ENCODE data around the gene SLC35D2.

The SLC35D2 gene

GRCh38 chr9:96417661-96418082 lies 34.2 kb upstream of the SLC35D2 start:
- TF ChIP-seq, protein P1, sequence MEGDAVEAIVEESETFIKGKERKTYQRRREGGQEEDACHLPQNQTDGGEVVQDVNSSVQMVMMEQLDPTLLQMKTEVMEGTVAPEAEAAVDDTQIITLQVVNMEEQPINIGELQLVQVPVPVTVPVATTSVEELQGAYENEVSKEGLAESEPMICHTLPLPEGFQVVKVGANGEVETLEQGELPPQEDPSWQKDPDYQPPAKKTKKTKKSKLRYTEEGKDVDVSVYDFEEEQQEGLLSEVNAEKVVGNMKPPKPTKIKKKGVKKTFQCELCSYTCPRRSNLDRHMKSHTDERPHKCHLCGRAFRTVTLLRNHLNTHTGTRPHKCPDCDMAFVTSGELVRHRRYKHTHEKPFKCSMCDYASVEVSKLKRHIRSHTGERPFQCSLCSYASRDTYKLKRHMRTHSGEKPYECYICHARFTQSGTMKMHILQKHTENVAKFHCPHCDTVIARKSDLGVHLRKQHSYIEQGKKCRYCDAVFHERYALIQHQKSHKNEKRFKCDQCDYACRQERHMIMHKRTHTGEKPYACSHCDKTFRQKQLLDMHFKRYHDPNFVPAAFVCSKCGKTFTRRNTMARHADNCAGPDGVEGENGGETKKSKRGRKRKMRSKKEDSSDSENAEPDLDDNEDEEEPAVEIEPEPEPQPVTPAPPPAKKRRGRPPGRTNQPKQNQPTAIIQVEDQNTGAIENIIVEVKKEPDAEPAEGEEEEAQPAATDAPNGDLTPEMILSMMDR (IDR thresholded peaks at IDR 0.05): no peak
- Histone ChIP-seq H3K27me3 (no peaks in the 10 kb centered on the region), H3K4me3 (ENCODE audit: low read depth in 1 of 2, low read length in 1 of 2) (peak overlapping the region; percentile 86 to 97), H3K36me3 (no peaks in the 10 kb centered on the region), H3K9me3 (no peaks in the 10 kb centered on the region), H3K27ac (peak overlapping the region; percentile 79), H3K4me1 (ENCODE audit: control insufficient read depth in 1 of 2, insufficient read depth in 1 of 2, low read depth in 1 of 2, low read length in 1 of 2) (peaks cover 36 to 39% of the 10 kb centered on the region in 2 experiments)

DNA sequence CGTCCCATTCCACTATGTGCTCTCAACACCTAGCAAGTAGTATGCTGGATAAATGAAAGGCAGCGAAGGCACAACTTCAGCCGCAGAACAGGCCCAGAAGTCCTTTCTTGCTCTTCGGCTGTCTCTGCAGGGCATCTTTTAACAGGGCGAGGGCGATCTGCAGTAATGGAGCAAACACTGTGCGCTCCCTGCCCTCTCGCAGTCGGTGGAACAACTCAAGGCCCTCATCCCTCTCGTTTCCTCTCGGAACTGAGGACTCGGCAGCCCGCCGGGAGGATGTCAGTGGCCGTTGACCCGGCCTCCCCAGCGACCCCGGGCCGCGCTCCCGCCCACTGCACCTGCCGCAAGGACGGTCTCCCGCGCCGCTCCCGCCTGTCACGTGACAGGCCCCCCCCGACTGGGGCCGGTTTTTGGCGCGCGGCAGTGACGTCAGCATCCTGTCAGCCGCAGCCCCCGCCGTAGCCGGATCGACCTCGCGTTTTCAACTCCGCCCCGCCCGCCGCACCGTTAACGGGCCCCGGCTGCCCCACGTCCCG lies 33.6 kb upstream of the SLC35D2 start:
- TF ChIP-seq, protein P1 (IDR thresholded peaks at IDR 0.05): no peak
- H3K4me3 ChIP-seq (ENCODE audit: low read depth in 1 of 2, low read length in 1 of 2): peak overlapping the region; percentile 86 to 97
- no peaks in the 10 kb centered on the region for H3K9me3 ChIP-seq
- peak overlapping the region; percentile 79 for H3K27ac ChIP-seq
- H3K4me1 ChIP-seq (ENCODE audit: control insufficient read depth in 1 of 2, insufficient read depth in 1 of 2, low read depth in 1 of 2, low read length in 1 of 2): peaks cover 37 to 39% of the 10 kb centered on the region in 2 experiments
- H3K36me3 ChIP-seq: no peaks in the 10 kb centered on the region
- H3K27me3 ChIP-seq: no peaks in the 10 kb centered on the region

DNA sequence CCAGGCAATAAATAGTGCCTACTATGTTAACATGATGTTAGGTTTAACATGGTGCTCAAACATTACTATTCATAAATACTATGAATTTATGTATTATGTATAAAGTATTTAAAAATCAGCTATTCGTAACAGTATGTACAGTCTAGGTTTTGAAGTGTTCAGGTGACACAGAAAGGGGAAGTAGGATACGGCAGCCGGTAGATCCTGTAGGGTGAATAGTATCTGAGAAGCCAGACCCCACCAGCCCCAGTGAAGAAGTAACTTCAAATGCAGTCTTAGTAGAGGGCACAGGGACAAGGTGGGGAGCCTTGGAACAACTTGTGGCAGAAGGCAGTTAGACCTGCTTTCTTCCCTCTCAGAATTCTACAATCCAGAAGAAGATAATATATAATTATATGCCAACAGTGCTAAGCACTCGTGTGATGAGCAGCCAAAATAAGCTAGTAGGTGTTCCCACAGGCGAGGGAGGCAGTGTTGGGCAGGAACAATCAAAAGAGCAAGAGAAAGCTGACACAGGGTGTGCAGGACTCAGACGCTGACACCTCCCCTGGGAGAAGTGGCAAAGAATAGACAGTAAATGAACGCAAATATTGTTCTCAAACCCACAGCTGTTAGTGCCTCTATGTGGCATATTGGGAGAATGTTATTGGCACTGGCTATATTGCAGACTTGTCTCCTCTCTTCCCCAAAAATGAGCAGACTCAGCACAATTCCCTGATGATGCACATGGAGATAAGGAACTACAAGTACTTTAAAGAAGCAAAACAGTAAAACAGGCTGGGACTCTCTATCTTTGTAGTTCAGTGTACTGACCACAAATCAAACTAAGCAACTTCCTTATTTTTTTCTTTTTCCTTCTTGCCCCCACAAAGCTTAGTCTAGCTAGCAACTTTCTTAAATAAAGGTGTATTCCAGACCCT lies 30.1 kb upstream of the SLC35D2 start:
- Histone ChIP-seq H3K9me3 (no peaks in the 10 kb centered on the region), H3K36me3 (no peaks in the 10 kb centered on the region), H3K4me3 (ENCODE audit: low read depth in 1 of 2, low read length in 1 of 2) (peak overlapping the region; percentile 18 to 20), H3K27me3 (no peaks in the 10 kb centered on the region), H3K4me1 (ENCODE audit: control insufficient read depth in 1 of 2, insufficient read depth in 1 of 2, low read depth in 1 of 2, low read length in 1 of 2) (peaks cover 30 to 32% of the 10 kb centered on the region in 2 experiments), H3K27ac (peak overlapping the region; percentile 58)
- TF ChIP-seq, protein P1 (IDR thresholded peaks at IDR 0.05): no peak

GRCh38 chr9:96412174-96412913 lies 28.8 kb upstream of the SLC35D2 start:
- Histone ChIP-seq H3K27me3 (no peaks in the 10 kb centered on the region), H3K4me1 (ENCODE audit: control insufficient read depth in 1 of 2, insufficient read depth in 1 of 2, low read depth in 1 of 2, low read length in 1 of 2) (peaks cover 27 to 32% of the 10 kb centered on the region in 2 experiments), H3K27ac (no peak overlapping the region), H3K36me3 (no peaks in the 10 kb centered on the region), H3K9me3 (no peaks in the 10 kb centered on the region), H3K4me3 (ENCODE audit: low read depth in 1 of 2, low read length in 1 of 2) (no peak overlapping the region)
- TF ChIP-seq, protein P1 (IDR thresholded peaks at IDR 0.05): no peak

DNA sequence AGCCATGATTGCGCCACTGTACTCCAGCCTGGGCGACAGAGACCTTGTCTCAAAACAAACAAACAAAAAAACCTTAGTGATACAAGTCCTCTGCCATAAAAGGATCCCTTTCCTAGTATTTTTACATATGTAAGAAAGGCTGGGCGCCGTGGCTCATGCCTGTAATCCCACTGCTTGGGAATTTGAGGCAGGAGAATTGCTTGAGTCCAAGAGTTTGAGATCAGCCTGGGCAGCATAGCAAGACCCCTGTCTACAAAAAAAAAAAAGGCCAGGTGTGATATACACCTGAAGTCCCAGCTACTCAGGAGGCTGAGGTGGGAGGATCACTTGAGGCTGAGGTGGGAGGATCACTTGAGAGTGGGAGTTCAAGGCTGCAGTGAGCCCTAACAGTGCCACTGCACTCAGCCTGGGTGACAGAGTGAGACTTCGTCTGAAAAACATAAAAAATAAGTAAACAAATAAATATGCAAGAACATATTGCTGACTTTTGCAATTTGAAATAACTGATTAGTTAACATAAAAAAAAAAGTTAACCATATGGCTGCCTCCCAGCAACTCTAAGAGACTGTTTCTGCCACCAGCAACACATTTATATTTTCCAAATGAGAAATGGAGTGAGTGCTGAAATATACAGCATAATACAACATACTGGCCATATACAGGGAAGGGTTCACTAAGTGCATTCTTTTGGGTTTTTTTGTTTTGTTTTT lies 27.8 kb upstream of the SLC35D2 start:
- Histone ChIP-seq H3K4me1 (ENCODE audit: control insufficient read depth in 1 of 2, insufficient read depth in 1 of 2, low read depth in 1 of 2, low read length in 1 of 2) (peaks cover 16 to 21% of the 10 kb centered on the region in 2 experiments), H3K27ac (no peak overlapping the region), H3K27me3 (no peaks in the 10 kb centered on the region), H3K36me3 (no peaks in the 10 kb centered on the region), H3K9me3 (no peaks in the 10 kb centered on the region), H3K4me3 (ENCODE audit: low read depth in 1 of 2, low read length in 1 of 2) (no peak overlapping the region)
- TF ChIP-seq, protein P1 (IDR thresholded peaks at IDR 0.05): no peak

All from neutrophil (primary cell).